Effector memory CD8-positive, alpha-beta T cell (primary cell): ENCODE measurements around the gene ACACA.

Experiments used
- ATAC-seq: fragments of 150-1000 bp; cut with Tn5 transposase; replicated peaks from 2 replicates; pipeline ENCODE4 v1.10.0; 2021; ENCODE audit warnings: mild to moderate bottlenecking, moderate library complexity
- DNase-seq, 3 experiments: peaks; one replicate each; pipeline ENCODE4 v3.0.0; 2021
- H3K27ac Mint-ChIP-seq, 2 donors: one replicate each; pipeline ENCODE4 v1.8.0; 2022; ENCODE audit warnings: mild to moderate bottlenecking in 2 of 2, mixed read lengths in 2 of 2, moderate library complexity in 2 of 2
- H3K27me3 Mint-ChIP-seq, 2 donors: one replicate each; pipeline ENCODE4 v1.8.0; 2022; ENCODE audit warnings: mixed read lengths in 2 of 2
- H3K36me3 Mint-ChIP-seq: one replicate; pipeline ENCODE4 v1.8.0; 2022; ENCODE audit warnings: mild to moderate bottlenecking, moderate library complexity, mixed read lengths; ENCODE audit not compliant: insufficient read depth
- H3K4me1 Mint-ChIP-seq, 2 donors: one replicate each; pipeline ENCODE4 v1.8.0; 2022; ENCODE audit warnings: low read depth in 2 of 2, mixed read lengths in 2 of 2
- H3K4me3 Mint-ChIP-seq, 2 donors: one replicate each; pipeline ENCODE4 v1.8.0; 2022; ENCODE audit warnings: mild to moderate bottlenecking in 2 of 2, mixed read lengths in 2 of 2, moderate library complexity in 2 of 2
- H3K9me3 Mint-ChIP-seq, 2 donors: one replicate each; pipeline ENCODE4 v1.8.0; 2022; ENCODE audit warnings: mixed read lengths in 2 of 2

Gene ACACA

GRCh38 chr17:37177254-37177870, 229.3 kb downstream of the ACACA start:
- no peaks in the 10 kb centered on the region for H3K27me3 Mint-ChIP-seq
- H3K36me3 Mint-ChIP-seq, result peaks cover 15% of the 10 kb centered on the region
- H3K27ac Mint-ChIP-seq, result no peak overlapping the region
- no peak for DNase-seq
- H3K9me3 Mint-ChIP-seq, result no peaks in the 10 kb centered on the region
- H3K4me3 Mint-ChIP-seq, result no peak overlapping the region
- no peak for ATAC-seq
- H3K4me1 Mint-ChIP-seq, result no peaks in the 10 kb centered on the region

GRCh38 chr17:37176723-37177122, 229.9 kb downstream of the ACACA start:
- no peaks in the 10 kb centered on the region for H3K9me3 Mint-ChIP-seq
- ATAC-seq (no peak), DNase-seq (no peak)
- no peaks in the 10 kb centered on the region for H3K4me1 Mint-ChIP-seq
- H3K27ac Mint-ChIP-seq, result no peak overlapping the region
- no peaks in the 10 kb centered on the region for H3K27me3 Mint-ChIP-seq
- peaks cover 15% of the 10 kb centered on the region for H3K36me3 Mint-ChIP-seq
- H3K4me3 Mint-ChIP-seq, result no peak overlapping the region

- DNase-seq (no peak), ATAC-seq (no peak)
- Mint-ChIP-seq H3K27ac (no peak overlapping the region), H3K4me1 (no peaks in the 10 kb centered on the region), H3K27me3 (no peaks in the 10 kb centered on the region), H3K36me3 (peaks cover 12% of the 10 kb centered on the region), H3K4me3 (no peak overlapping the region), H3K9me3 (no peaks in the 10 kb centered on the region)
Measured at GRCh38 chr17:37174205-37174604, 232.4 kb downstream of the ACACA start.

- H3K4me3 Mint-ChIP-seq, result no peak overlapping the region
- ATAC-seq, result no peak
Measured at GRCh38 chr17:37170881-37171425, 235.7 kb downstream of the ACACA start.

GRCh38 chr17:37168731-37169353, 237.8 kb downstream of the ACACA start:
- no peaks in the 10 kb centered on the region for H3K4me1 Mint-ChIP-seq
- no peaks in the 10 kb centered on the region for H3K36me3 Mint-ChIP-seq
- no peak for ATAC-seq
- H3K4me3 Mint-ChIP-seq, result no peak overlapping the region
- no peaks in the 10 kb centered on the region for H3K9me3 Mint-ChIP-seq
- no peaks in the 10 kb centered on the region for H3K27me3 Mint-ChIP-seq
- no peak overlapping the region for H3K27ac Mint-ChIP-seq
- no peak for DNase-seq

More at GRCh38 chr17:37170881-37171425, 235.7 kb downstream of the ACACA start:
- Mint-ChIP-seq H3K27me3 (no peaks in the 10 kb centered on the region), H3K36me3 (no peaks in the 10 kb centered on the region), H3K9me3 (no peaks in the 10 kb centered on the region), H3K27ac (no peak overlapping the region), H3K4me1 (no peaks in the 10 kb centered on the region)
- DNase-seq, result no peak

- H3K4me1 Mint-ChIP-seq, result no peaks in the 10 kb centered on the region
- H3K36me3 Mint-ChIP-seq, result peaks cover 5% of the 10 kb centered on the region
- no peak for DNase-seq
- H3K9me3 Mint-ChIP-seq, result no peaks in the 10 kb centered on the region
- no peak overlapping the region for H3K4me3 Mint-ChIP-seq
- H3K27ac Mint-ChIP-seq, result no peak overlapping the region
- ATAC-seq, result no peak
- no peaks in the 10 kb centered on the region for H3K27me3 Mint-ChIP-seq
Measured at GRCh38 chr17:37167756-37168155, 238.9 kb downstream of the ACACA start.

- Mint-ChIP-seq H3K4me1 (no peaks in the 10 kb centered on the region), H3K9me3 (no peaks in the 10 kb centered on the region), H3K27ac (no peak overlapping the region), H3K27me3 (no peaks in the 10 kb centered on the region), H3K4me3 (no peak overlapping the region), H3K36me3 (peaks cover 5% of the 10 kb centered on the region)
- ATAC-seq (no peak), DNase-seq (no peak)
Measured at GRCh38 chr17:37164057-37164456, 242.6 kb downstream of the ACACA start.

GRCh38 chr17:37162800-37163199, 243.8 kb downstream of the ACACA start:
- Mint-ChIP-seq H3K27me3 (no peaks in the 10 kb centered on the region), H3K36me3 (peaks cover 8% of the 10 kb centered on the region), H3K27ac (peak overlapping the region in 1 of 2 donors; percentile 52), H3K4me1 (no peaks in the 10 kb centered on the region), H3K4me3 (no peak overlapping the region), H3K9me3 (no peaks in the 10 kb centered on the region)
- ATAC-seq (no peak), DNase-seq (no peak)

- ATAC-seq (no peak), DNase-seq (no peak)
- no peaks in the 10 kb centered on the region for H3K27me3 Mint-ChIP-seq
- H3K36me3 Mint-ChIP-seq, result peaks cover 8% of the 10 kb centered on the region
- H3K4me1 Mint-ChIP-seq, result no peaks in the 10 kb centered on the region
- H3K9me3 Mint-ChIP-seq, result no peaks in the 10 kb centered on the region
- no peak overlapping the region for H3K27ac Mint-ChIP-seq
- H3K4me3 Mint-ChIP-seq, result no peak overlapping the region
Measured at GRCh38 chr17:37160944-37161343, 245.7 kb downstream of the ACACA start.

- DNase-seq, result no peak
- Mint-ChIP-seq H3K27me3 (no peaks in the 10 kb centered on the region), H3K4me1 (no peaks in the 10 kb centered on the region), H3K4me3 (no peak overlapping the region), H3K9me3 (no peaks in the 10 kb centered on the region), H3K36me3 (peaks cover 4% of the 10 kb centered on the region), H3K27ac (no peak overlapping the region)
- ATAC-seq, result no peak
Measured at GRCh38 chr17:37158290-37158689, 248.3 kb downstream of the ACACA start.

GRCh38 chr17:37148156-37148555, 258.5 kb downstream of the ACACA start:
- H3K36me3 Mint-ChIP-seq, result no peaks in the 10 kb centered on the region
- H3K27me3 Mint-ChIP-seq, result no peaks in the 10 kb centered on the region
- no peaks in the 10 kb centered on the region for H3K9me3 Mint-ChIP-seq
- ATAC-seq (no peak), DNase-seq (no peak)
- no peak overlapping the region for H3K4me3 Mint-ChIP-seq
- H3K27ac Mint-ChIP-seq, result no peak overlapping the region
- H3K4me1 Mint-ChIP-seq, result no peaks in the 10 kb centered on the region

- Mint-ChIP-seq H3K27ac (no peak overlapping the region), H3K9me3 (no peaks in the 10 kb centered on the region), H3K27me3 (no peaks in the 10 kb centered on the region), H3K4me1 (no peaks in the 10 kb centered on the region), H3K4me3 (no peak overlapping the region), H3K36me3 (no peaks in the 10 kb centered on the region)
- DNase-seq (no peak), ATAC-seq (no peak)
Measured at GRCh38 chr17:37147301-37147812, 259.3 kb downstream of the ACACA start.

- Mint-ChIP-seq H3K4me3 (no peak overlapping the region), H3K4me1 (no peaks in the 10 kb centered on the region), H3K27me3 (no peaks in the 10 kb centered on the region), H3K27ac (no peak overlapping the region), H3K9me3 (no peaks in the 10 kb centered on the region), H3K36me3 (peaks cover 6% of the 10 kb centered on the region)
- DNase-seq (no peak), ATAC-seq (no peak)
Measured at GRCh38 chr17:37146086-37147064, 260.3 kb downstream of the ACACA start.
